GM18868 (cell line): ENCODE measurements around the gene SLC25A44.

Experiments
- ATAC-seq: cut with Tn5 transposase; IDR thresholded peaks from one replicate; pipeline ENCODE4 v1.9.1; 2021; ENCODE audit warnings: mild to moderate bottlenecking, moderate library complexity; ENCODE audit not compliant: unreplicated experiment

The SLC25A44 gene

DNA sequence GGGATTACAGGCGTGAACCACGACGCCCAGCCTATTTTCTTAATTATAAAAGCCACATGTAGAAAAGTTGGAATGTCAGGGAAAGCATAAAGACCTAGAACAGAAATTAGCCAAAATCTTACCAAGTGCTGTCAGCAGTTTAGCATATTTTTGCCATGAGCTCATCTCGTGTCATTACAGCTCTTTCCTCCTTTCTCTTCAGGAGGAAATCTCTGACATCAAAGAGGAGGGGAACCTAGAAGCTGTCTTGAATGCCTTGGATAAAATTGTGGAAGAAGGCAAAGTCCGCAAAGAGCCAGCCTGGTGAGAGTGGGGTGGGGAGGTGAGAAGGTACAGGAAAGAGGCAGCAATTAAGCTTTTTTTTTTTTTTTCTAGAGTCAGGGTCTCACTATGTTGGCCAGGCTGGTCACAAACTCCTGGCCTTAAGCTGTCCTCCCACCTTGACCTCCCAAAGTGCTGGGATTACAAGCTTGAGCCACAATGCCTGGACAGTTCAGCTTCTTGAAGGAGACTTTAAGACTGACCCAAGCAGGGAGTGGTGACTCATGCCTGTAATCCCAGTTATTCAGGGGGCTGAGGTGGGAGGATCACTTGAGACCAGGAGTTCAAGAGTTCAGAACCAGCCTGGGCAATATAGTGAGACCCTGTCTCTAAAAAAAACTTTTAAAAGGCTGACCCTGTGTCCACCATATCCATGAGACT, 39.7 kb downstream of the SLC25A44 start:
- no peak for ATAC-seq

DNA sequence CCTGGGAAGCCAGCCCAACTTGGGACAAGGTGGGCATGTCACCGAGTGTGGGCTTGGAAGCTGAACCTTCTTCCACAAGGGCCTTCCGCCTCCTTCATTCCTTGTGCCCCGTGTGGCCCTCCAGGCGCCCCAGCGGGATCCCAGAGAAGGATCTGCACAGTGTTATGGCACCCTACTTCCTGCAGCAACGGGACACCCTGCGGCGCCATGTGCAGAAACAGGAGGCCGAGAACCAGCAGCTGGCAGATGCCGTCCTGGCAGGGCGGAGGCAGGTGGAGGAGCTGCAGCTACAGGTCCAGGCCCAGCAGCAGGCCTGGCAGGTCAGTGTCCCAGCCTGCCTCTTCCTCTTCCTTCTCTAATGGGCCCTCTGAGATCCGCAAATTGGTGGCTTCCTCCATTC, 42.3 kb downstream of the SLC25A44 start:
- ATAC-seq, result no peak

DNA sequence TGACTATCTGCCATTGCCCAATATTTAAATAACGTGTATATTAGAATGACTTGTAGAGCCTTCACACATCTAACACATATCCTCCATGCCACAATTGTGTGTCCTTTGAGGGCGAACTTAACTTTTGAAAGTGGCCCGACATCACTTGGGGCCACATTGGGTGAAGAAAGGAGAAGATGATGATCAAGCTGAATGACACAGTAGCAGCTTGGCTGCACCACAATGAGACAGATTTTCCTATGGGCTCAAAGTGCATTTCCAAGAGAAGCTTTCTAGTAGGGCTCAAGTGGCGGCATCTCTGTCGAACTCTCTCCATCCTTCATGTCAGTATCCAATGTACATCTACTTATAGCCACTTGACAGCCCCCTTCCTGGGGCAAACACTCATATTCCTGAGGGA, 44.3 kb downstream of the SLC25A44 start:
- no peak for ATAC-seq

DNA sequence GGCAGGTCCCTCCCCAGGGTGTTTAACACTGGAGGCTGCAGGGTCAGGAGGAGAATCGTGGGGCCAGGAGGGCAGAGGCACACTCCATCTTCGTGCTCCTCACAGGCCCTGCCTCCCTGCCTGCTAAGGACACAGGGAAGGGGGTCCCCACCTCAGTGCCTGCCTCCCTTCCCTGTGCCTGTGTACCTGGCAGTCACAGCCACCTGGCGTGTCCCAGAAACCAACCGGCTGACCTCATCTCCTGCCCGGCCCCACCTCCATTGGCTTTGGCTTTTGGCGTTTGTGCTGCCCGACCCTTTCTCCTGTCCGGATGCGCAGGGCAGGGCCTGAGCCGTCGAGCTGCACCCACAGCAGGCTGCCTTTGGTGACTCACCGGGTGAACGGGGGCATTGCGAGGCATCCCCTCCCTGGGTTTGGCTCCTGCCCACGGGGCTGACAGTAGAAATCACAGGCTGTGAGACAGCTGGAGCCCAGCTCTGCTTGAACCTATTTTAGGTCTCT, 47.5 kb downstream of the SLC25A44 start:
- ATAC-seq, result no peak

DNA sequence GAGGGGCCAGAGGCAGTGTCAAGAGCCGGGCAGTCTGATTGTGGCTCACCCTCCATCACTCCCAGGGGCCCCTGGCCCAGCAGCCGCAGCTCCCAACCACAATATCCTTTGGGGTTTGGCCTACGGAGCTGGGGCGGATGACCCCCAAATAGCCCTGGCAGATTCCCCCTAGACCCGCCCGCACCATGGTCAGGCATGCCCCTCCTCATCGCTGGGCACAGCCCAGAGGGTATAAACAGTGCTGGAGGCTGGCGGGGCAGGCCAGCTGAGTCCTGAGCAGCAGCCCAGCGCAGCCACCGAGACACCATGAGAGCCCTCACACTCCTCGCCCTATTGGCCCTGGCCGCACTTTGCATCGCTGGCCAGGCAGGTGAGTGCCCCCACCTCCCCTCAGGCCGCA, 48.0 kb downstream of the SLC25A44 start, which contains the start of gene BGLAP:
TSS of gene BGLAP (plus strand) at position 259 of the 400 bp plus-strand sequence. CDS start at position 307, 48 bp downstream.
- no peak for ATAC-seq

DNA sequence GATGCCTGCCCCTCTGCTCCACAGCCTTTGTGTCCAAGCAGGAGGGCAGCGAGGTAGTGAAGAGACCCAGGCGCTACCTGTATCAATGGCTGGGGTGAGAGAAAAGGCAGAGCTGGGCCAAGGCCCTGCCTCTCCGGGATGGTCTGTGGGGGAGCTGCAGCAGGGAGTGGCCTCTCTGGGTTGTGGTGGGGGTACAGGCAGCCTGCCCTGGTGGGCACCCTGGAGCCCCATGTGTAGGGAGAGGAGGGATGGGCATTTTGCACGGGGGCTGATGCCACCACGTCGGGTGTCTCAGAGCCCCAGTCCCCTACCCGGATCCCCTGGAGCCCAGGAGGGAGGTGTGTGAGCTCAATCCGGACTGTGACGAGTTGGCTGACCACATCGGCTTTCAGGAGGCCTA, 48.8 kb downstream of the SLC25A44 start:
- no peak for ATAC-seq

DNA sequence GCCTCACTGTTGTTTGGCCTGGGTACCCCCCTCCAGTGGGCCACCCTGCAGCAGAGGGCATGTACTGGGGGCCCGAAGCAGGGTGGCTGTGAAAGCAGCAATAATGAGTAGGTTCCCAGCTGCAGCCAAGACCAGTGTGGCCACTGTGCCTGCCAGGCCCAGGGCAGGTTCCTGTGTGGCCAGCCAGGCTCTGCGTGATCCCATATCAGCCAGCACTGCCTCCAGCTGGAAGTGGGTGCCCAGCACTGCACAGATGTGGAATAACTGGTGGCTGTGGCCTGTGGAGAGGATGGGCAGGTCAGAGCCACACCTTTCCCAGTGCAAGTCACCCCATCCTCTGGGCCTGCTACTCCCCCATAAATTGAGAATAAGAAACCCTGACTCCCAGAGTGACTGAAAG, 50.2 kb downstream of the SLC25A44 start:
- ATAC-seq, result no peak

DNA sequence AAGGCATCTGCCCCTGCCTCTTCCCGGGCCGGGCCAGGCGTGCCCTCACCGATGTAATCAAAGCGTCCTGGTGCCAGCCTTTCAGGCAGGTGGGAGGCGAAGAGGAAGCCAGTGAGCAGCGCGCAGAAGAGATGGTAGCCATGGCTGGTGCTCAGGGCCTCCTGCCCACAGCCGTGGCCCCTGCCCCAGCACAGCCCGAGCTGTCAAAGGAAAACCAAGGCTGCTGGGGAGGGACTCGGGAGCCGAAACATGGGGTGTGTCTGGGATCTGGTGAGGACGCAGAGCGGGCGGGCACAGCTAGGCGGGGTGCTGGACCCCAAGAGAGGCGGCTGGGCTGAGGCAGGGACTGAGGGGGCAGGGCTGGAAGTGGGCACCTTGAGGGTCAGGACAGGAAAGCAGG, 50.8 kb downstream of the SLC25A44 start:
- no peak for ATAC-seq

DNA sequence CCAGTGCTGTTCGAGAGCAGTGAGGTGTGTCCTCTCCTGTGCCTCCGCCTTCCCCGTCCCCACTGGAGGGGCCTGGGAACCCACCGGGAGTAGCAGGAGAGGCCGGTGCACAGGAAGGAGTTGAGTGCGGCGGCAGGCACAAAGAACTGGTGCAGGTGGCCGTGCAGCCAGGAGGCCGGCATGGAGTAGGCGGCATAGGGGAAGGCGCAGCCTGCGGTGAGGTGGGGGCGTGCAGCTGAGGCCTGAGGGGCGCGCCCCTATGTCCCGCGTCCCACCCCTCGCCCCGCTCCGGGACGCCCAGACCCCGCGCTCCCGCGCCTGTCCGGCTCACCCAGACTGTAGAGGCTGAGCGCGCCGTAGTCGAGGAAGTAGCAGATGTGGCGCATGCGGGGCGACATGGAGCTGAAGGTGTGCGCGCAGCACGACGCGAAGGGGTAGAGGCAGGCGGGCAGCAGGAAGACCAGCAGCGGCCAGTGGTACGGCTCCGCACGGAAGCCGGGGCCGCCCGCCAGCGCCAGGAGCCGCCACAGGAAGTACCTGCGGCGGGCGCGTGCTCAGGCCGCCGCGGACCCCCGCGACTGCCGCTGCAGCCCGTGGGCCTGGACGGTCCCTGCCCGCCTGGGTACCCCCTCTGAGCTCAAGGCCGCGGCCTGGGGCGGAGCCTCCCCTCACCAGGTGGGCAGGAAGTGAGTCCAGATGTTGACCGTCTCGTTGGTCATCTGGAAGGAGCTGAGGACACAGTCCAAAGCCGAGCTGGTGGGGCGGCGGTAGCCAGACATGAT, 51.7 kb downstream of the SLC25A44 start:
- ATAC-seq, result no peak

DNA sequence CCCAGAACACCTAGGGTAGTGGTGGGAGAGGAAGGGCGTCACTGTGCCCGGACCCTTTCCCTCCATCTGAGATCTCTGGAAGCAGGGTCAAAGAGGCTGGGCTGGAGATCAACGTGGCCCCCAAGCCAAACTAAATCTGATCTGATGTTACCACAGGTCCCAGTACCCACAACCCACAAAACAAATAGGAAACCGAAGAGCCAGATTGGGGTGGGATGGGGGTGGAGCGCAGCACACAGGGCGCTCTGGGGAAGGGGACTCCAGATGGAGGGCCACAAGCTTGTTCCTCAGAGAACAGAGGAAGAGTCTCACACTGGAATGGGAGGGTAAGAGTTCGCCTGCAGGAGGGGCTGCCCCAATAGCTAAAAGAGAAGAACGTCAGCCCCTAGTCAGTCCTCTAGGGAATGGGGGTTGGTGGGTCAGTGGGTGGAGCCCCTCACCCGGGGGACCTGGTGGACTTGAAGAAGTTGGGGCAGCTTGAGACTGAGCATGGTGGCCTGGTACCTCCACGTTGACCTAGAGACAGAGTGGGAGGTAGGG, 52.4 kb downstream of the SLC25A44 start:
- no peak for ATAC-seq

DNA sequence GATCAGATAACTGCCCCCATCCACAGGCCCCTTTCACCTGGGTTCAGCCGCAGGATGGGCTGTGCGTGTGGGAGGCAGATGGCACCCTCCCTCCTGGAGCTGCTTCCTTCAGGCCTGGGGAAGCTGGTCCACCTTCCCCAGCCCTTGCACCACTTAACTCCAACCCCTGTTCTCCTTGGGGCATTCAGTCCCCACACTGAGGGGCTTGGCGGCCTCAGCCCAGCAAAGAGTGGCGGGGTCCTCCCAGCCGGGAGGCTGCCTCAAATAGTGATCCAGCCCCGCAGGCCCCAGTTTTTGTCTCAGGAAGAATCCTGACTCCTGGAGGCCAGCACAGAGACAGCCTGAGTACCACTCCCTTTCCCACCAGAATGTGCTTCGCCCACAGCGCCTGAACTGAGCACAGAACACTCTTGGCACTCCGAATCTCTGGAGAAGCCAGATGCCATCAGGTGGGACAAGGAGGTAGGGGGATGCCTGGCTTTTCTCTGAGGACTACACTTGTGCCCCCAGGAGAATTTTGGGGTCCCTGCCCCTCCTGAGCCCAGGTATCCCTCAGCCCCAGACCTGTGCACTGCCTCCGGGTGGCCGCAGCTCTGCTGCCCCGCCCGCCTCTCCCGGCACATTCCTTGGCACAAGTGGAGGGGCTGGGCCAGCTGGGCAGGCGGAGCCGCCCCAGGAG, 53.0 kb downstream of the SLC25A44 start:
- no peak for ATAC-seq

DNA sequence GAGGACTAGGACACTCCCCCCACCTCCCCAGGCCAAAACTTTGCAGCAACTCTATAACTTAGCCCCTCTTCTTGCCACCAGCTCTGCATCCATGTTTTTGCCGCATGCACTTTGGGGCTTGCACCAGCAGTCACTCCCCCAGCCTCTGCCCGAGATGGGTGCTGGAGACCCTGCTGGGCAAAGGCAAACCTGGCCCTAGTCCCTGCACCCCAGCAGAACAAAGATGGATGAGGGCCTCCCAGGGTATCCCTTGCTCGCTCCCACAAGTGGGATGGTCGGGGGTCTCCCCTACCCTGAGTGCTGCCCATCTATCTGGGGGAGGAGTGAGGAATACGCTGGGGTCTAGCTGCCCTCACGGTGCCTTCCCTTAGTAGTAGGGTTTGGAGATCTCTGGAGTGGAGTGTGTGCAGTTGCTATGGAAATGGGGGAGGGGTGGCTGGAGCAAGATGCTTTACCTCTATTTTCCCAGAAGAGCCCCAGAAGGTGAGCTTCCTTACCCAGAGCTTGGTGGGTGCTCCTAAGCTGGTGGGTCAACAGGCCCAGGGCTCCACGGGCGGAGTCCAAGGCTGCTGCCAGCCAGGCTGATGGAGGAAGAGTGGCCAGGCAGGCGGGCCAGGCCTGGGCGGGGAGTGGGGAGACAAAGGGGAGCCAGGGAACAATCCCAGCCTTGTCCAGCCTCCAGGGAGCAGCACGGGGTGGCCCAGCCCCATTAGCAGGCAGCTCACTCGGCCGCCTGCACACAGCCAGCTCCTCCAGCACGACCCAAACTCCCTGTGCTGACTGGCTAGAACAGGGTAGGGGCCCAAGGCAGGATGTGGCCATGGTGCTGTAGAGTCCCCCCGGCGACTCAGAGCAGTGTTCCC, 53.8 kb downstream of the SLC25A44 start, which contains the start of gene PAQR6:
TSS of gene PAQR6 (minus strand) at position 597 of the 863 bp plus-strand sequence. CDS start 1,325 bp downstream, outside the sequence.
- ATAC-seq, result no peak

DNA sequence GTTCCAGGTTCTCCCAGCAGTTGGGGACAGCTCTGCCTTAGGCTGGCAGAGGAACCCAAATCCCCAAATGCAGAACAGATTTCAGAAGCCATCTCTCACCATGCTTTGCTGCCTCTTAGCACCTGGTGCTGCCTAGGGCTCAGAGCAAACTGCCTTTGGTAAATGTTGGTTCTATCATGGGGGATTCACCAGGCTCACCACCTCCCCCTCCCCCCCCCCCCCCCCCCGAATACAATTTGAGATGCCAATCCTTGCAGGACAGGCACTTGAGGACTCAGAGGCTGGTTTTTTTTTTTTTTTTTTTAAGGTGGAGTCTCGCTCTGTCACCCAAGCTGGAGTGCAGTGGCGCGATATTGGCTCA, 54.4 kb downstream of the SLC25A44 start:
- ATAC-seq, result no peak

DNA sequence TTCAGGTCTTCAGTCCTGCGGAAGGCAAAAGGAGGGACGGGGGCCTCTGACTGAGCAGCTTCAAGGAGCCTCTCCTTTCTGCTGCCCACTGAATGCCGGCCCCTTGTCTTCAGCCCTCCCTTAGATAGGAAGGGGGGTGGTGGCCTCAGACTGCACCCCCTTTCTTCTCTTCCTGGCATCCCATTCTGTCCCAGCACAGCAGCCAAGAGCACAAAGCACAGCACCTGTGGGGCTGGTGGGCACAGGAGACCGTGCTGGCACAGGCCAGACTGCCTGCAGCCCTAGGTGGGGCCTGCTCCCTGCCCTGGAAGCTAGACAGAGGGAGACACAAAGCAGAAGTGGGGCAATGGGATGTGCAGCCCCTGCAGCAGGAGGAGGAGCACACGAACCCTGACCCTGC, 55.7 kb downstream of the SLC25A44 start:
- no peak for ATAC-seq

DNA sequence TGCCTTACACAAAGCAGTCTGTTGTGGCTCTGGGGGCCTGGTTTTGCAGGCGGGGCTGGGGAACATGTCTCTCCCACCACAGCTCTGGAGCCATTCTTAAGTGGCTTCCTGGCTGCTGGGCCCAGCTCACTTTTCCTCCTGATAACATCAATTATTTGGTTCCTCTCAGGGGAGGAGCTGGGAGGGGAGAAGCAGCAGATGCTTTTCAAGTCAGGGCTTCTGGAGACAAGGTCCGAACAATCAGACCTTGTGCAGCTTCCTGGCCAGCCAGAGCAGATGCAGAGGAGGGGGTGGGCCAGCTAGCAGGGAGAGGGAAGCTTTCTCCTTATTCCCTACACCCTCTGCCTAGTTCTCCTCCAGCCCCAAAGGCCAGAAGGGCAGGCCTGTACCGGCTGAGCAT, 57.6 kb downstream of the SLC25A44 start:
- ATAC-seq, result no peak

DNA sequence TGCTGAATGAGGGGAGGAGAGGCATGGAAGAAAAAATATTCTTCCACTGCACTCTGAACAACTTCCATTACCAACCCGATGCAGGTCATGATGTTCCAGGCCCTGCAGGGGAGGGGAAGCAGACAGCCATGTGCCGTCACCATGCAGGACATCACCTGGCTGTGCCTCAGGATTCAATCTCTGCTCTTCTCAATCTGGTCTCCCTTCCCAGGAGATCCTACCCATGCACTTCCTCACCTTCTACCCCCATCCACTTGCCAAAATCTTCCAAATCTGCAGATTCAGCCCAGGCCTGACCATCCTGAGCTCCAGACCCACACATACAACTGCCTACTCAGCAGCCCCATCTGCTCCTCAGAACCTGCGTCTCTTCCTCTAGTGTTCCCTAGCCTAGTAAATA, 59.7 kb downstream of the SLC25A44 start:
- no peak for ATAC-seq

DNA sequence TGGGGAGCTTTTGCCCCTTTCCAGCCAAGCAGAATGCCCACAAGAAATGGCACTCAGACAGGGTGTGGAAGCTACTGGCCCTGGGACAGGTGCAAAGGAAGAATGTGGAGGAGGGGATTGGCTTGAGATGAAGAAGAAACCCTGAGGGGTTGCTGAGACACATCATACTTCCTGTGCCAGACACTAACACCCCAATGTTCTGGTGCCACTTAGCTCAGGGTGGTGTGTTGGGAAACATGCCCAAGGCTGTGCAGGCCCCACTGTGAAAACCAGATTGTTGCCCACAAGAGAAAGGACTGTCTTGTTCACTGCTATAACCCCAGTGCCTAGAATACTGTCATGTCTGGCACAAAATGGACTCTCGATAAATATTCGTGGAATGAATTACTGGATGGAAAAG, 63.8 kb downstream of the SLC25A44 start:
- ATAC-seq, result no peak

DNA sequence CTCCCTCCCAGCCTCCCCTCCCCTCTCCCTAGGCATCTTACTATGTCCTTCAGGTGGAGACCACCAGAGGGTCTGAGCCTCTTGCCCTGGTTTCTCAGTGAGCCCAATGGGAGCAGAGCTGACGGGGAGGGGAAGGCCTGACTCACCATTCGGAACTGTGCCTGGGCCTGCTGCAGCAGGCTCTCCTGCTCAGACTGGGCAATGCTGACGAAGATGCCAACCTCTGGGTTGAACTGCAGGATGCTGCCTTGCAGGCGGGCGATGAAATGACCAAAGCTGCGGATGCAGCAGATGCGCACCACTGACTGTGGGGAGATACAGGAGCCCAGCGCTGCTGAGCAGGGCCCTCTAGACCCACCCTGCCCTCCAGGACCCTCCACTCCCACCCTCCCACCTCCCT, 65.0 kb downstream of the SLC25A44 start:
- ATAC-seq, result no peak

DNA sequence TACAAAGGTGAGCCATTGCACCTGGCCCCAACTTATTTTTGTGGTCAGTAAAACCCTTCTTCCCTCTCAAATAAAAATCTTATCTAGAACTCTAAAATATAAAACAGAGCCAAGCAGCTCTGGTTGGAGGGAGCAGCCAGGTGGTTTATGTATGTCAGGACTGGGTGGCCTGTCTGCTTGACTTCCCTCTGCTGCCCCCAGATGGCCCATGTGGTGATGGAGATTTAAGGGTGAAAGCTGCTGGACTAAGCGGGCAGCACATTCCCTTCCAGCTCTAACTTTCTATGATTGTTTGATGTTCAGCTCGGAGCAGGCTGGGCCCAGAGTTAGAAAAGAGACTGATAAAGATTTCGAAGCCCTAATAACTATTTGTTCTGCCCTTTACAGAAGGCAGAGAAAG, 65.9 kb downstream of the SLC25A44 start:
- ATAC-seq, result no peak

DNA sequence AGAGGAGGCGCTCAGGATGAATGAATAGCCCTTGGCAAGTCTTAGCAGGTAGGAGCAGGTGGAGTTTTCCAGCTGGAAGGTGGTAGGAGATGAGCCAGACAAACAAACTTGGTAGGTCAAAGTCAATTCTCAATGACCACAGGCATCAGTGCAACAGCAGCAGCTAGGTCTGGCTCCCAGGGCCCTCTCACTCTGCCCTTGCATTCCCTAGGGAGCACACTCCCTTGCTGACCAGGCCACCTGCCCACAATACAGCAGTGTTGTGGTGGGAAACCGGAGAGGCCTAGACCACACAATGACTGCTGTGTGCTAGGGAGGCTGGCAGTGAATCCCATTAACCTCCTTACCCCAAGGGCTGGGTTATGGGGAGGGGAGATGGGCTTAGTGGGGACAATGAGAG, 67.0 kb downstream of the SLC25A44 start:
- no peak for ATAC-seq
